Retinal pigment epithelial cell (primary cell): Measurements from ENCODE around the gene DBNDD1.
"Not testable (repeated sequence)": the region's sequence is repeated elsewhere in the genome, so short reads cannot be mapped to it uniquely, and the experiment has no call there.

ENCODE experiments used
- DNase-seq: peaks from one replicate; pipeline ENCODE4 v3.0.0-alpha.2; 2010; ENCODE audit warnings: low read depth
- H3K4me3 ChIP-seq: 2 replicates; pipeline ENCODE4 v1.5.1; 2011; ENCODE audit warnings: mild to moderate bottlenecking, low read length, control low read depth, moderate library complexity
- TF ChIP-seq, protein P1 (sequence below): conservative IDR thresholded peaks from 2 replicates; pipeline ENCODE4 v1.5.1; 2011; ENCODE audit warnings: low read depth, low read length, control low read depth, inconsistent platforms

Gene DBNDD1

DNA sequence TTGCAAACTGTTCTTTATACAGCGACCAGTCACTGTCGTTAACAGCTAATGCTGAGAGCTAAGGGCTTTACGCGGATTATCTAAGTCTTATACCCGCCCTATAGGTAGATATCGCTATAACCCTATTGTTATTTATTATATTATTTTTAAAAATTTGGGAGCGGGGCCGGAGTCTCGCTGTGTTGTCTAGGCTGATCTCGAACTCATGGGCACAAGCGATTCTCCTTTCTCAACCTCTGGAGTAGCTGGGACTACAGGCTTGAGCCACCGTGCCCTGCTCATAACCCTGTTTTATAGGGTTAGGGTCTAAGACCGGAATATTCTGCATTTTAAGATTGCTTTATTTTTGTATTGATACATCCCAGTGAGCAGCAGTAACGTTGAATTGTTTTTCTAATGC lies 46.0 kb downstream of the DBNDD1 start:
- TF ChIP-seq, protein P1, sequence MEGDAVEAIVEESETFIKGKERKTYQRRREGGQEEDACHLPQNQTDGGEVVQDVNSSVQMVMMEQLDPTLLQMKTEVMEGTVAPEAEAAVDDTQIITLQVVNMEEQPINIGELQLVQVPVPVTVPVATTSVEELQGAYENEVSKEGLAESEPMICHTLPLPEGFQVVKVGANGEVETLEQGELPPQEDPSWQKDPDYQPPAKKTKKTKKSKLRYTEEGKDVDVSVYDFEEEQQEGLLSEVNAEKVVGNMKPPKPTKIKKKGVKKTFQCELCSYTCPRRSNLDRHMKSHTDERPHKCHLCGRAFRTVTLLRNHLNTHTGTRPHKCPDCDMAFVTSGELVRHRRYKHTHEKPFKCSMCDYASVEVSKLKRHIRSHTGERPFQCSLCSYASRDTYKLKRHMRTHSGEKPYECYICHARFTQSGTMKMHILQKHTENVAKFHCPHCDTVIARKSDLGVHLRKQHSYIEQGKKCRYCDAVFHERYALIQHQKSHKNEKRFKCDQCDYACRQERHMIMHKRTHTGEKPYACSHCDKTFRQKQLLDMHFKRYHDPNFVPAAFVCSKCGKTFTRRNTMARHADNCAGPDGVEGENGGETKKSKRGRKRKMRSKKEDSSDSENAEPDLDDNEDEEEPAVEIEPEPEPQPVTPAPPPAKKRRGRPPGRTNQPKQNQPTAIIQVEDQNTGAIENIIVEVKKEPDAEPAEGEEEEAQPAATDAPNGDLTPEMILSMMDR = no peak
- peak overlapping the region; percentile 90 for H3K4me3 ChIP-seq
- DNase-seq = no peak

DNA sequence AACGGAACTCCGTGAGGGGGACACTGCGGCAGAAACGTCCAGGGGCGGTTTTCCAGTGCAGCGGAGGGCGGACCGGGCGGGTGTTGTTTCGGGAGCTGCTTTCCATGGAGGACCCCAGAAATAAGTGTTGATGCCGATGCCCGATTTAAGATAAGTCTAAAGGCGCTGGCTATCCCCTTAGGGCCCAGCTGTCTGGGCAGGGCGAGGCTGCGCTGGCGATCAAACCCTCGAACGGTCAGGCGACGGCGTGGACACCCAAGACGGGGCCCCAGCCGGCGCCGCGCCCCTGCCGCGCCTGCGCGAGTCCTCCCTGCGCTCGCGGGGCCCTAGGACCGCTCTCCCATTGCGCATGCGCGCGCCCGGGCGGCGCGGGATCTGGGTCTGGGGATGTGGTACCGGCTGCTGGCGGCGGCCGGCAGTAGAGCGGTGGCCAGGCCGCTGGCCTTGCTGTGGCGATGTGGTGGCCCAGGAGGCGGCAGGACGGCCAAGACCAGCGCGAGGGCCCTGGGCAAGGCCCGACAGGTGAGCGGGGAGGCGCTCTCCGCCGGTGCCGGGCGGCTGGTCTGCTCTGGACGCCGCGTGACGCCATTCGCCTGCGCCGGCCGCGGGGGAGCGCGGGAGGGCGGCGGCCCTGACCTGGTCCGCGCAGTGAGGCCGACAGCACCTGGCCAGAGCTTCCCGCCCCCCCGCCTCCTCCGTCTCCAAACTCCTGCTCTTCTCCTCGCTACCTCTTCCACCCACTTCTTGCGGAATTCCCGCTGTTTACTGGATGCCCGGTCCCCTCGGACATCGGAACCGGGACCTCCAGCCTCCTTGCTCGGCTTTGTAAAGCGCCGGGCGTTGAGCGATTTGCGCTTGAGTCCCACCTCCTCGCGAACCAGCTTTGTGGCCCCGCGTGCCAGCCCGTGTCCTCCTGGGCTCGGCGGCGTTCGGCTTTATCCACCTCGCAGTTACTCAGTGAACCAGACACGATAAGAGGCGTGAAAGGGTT lies 46.7 kb downstream of the DBNDD1 start:
- peak; percentile 49 for DNase-seq
- peak overlapping the region; percentile 90 for H3K4me3 ChIP-seq
- TF ChIP-seq, protein P1 = no peak

DNA sequence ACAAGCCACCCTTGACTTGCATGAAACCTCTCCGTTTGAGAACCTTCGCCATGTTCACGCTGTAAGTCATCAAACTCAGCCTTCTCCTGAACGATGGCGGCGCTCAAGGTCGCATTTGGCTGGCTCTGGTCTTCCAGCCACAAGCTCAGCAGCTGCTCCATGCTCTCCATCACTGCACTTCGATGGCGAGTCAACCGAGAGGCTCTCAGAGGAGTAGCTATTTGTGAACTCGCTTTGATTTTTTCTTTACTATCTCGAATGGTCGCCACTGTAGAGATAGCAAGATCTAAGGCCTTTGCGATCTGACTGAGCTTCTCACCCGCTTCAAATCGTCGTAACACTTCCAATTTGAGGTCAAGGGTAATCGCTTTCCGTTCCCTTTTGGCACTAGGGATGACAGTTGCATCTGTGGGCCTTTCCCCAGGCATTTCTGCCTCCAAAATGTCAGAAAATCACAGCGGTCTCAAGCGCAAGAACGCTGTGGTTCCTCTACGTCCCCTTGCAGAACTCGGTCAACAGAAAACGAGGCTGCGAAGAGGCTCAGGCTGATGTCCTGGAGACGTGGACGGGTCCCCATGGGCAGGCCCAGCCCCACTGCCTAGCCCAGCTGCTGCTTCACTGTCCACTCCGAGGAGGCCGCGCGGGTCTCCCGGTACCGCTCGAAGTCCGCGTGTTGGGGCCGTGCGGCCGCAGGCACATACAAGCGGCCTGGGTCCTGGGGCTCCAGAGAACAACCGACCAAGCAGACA lies 47.6 kb downstream of the DBNDD1 start:
- DNase-seq = no peak

DNA sequence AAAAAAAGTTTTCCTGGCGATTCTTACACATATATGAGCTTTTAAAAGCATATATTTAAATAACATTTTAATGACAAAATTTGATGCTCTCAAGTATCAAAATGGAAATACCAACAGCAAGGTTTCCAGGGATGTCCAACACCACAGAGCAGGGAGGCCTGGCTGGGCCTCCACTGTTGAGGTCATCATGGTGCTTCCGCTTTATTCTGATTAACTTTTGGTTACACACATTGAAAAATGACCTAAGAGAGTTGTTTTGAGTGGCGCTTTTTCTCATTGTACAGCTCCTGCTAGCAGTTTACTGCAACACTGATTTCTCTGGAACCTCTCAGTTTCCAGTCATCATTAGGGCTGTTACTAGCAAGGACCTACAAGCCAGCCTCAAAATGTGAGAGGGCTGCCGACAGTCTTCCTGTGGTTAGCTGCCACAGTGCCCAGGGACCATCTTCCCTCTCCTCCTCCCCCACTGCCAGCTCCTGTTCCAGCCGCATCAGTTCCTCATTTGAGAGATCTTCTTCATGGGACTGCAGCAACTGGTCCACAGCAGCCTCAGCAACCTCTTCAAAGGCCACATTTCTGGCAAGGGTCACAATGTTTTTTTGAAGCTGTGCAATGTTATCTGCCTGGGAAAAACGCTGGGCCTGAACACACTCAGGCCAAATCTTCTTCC lies 49.4 kb downstream of the DBNDD1 start:
- DNase-seq = no peak
- no peak overlapping the region for H3K4me3 ChIP-seq

More for the DNA sequence above, 47.6 kb downstream of the DBNDD1 start:
- peak overlapping the region; percentile 90 for H3K4me3 ChIP-seq
- TF ChIP-seq, protein P1 = no peak

DNA sequence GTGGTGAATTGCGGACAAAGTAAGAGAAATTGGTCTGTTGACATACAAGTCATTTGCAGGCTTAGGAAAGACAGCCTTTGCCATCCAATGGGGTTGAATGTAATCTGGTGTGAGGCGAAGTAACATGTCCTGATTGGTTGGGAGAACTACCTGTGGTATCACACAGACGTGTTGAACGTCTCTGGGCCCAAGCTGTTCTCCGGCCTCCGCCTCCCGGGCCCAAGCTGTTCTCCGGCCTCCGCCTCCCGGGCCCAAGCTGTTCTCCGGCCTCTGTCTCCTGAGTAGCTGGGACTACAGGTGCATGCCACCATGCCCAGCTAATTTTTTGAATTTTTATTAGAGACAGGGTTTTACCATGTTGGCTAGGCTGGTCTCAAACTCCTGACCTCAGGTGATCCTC lies 51.2 kb downstream of the DBNDD1 start:
- H3K4me3 ChIP-seq, DNase-seq: not testable (repeated sequence)

More for the DNA sequence above, 49.4 kb downstream of the DBNDD1 start:
- TF ChIP-seq, protein P1 = no peak

DNA sequence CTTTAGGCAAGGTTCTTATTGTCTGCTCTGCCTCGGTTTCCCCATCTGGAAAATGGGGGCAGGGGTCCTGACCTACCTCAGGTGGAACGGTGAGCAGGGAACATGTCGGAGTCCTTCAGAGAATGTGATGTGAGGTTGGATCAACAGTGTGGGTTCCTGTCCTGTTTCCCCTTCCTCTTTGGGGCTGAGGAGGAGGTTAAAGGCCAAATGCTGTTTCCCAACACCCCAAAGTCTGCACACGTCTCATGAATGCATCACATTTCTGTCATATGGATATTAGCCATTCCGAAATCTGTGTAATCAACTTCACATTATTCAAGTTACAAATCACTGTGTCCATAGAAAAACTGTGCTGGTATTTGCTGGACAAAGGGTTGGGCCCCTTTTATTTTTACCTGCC lies 51.8 kb downstream of the DBNDD1 start:
- not testable (repeated sequence) for DNase-seq, H3K4me3 ChIP-seq

DNA sequence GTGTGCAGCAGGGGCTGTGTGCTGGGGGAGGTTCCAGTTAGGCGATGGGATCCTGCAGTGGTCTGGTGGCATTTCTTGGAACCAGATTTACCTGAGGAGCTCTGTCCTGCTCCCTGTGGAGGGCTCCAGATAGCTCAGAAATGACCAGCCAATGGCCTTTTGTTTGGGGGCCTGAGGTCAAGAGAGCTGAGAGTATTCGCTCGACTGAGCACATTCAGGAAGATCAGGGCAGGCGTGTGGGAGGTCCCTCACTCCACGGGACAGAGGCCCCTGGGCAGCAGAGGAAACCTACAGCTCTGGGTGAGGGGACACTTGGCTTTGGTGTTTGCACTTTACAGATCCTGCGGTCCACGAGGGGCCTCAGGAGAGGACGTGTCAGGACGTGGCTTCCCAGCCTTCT lies 52.5 kb downstream of the DBNDD1 start:
- no peak for DNase-seq

More for the DNA sequence above, 52.5 kb downstream of the DBNDD1 start:
- TF ChIP-seq, protein P1 = no peak
- no peak overlapping the region for H3K4me3 ChIP-seq
